ENCODE results near the gene SLC30A1.

Gene SLC30A1

GRCh38 chr1:211606914-211607753 lies 28.2 kb upstream of the SLC30A1 start:
- DNase-seq: peak; percentile 13

- DNase-seq: no peak
Measured at GRCh38 chr1:211606332-211606913, 27.5 kb upstream of the SLC30A1 start.

GRCh38 chr1:211605603-211606331 lies 26.8 kb upstream of the SLC30A1 start:
- DNase-seq: no peak

GRCh38 chr1:211605034-211605433 lies 26.1 kb upstream of the SLC30A1 start:
- no peak for DNase-seq

GRCh38 chr1:211604548-211604947 lies 25.6 kb upstream of the SLC30A1 start:
- DNase-seq: no peak

- DNase-seq: no peak
Measured at GRCh38 chr1:211603713-211604112, 24.8 kb upstream of the SLC30A1 start.

- DNase-seq: no peak
Measured at GRCh38 chr1:211603191-211603701, 24.3 kb upstream of the SLC30A1 start.

GRCh38 chr1:211601982-211602670 lies 23.2 kb upstream of the SLC30A1 start:
- DNase-seq: no peak

GRCh38 chr1:211601159-211601558 lies 22.2 kb upstream of the SLC30A1 start:
- DNase-seq: no peak

- no peak for DNase-seq
Measured at GRCh38 chr1:211599250-211599649, 20.3 kb upstream of the SLC30A1 start.

GRCh38 chr1:211598514-211598913 lies 19.6 kb upstream of the SLC30A1 start:
- no peak for DNase-seq

GRCh38 chr1:211596418-211597181 lies 17.6 kb upstream of the SLC30A1 start:
- no peak for DNase-seq

GRCh38 chr1:211595419-211595818 lies 16.5 kb upstream of the SLC30A1 start:
- no peak for DNase-seq

GRCh38 chr1:211591980-211592493 lies 13.1 kb upstream of the SLC30A1 start:
- DNase-seq: no peak

GRCh38 chr1:211589782-211590721 lies 11.1 kb upstream of the SLC30A1 start:
- no peak for DNase-seq

GRCh38 chr1:211588711-211589110 lies 9.8 kb upstream of the SLC30A1 start:
- no peak for DNase-seq

GRCh38 chr1:211587123-211587522 lies 8.2 kb upstream of the SLC30A1 start:
- DNase-seq: no peak

GRCh38 chr1:211586538-211586937 lies 7.6 kb upstream of the SLC30A1 start:
- no peak for DNase-seq

GRCh38 chr1:211583011-211583992 lies 4.3 kb upstream of the SLC30A1 start:
- no peak for DNase-seq

- no peak for DNase-seq
Measured at GRCh38 chr1:211581526-211581925, 2.6 kb upstream of the SLC30A1 start.

Data from activated naive CD4-positive, alpha-beta T cell treated with Interleukin-2 at 50 U/mL for 16 hours (primary cell).